PC-9 (cell line): ENCODE measurements around the gene PI4K2A. TPM values are rescaled to one million over a fixed set of nuclear protein-coding genes. Genes with fewer than 3 reads are reported as not detected.
"Not testable (repeated sequence)": the region's sequence is repeated elsewhere in the genome, so short reads cannot be mapped to it uniquely, and the experiment has no call there.

Experiments
- BruUV-seq: library from RNA; stranded (reverse); fragments of 400-500 nt; replicated peaks from 2 replicates; lab custom pipeline; 2021; lab: Mats Ljungman, UMichigan
- CTCF ChIA-PET: fragments of 300-600 bp; sonication (Branson Sonifier 250); formaldehyde crosslinking; loops from one replicate; lab custom pipeline; 2022; ENCODE audit warnings: antibody characterized with exemption; lab: Charles Lee
- POLR2A ChIA-PET: fragments of 300-600 bp; sonication (Branson Sonifier 250); formaldehyde crosslinking; loops from one replicate; lab custom pipeline; 2022; ENCODE audit warnings: antibody characterized with exemption; ENCODE audit not compliant: unreplicated experiment; lab: Charles Lee
- DNase-seq, 2 experiments: peaks; one replicate each; pipeline versions ENCODE4 v3.0.0 to v3.0.0-alpha.2; 2015 to 2022; ENCODE audit warnings: mixed read lengths in 1 of 2
- H2AFZ ChIP-seq: fragments of 200-600 bp; sonication (generic); 2 replicates; pipeline ENCODE4 v1.8.1; 2017; ENCODE audit warnings: antibody characterized with exemption
- H3F3A ChIP-seq: fragments of 200-600 bp; sonication (generic); 2 replicates; pipeline ENCODE4 v1.8.1; 2017; ENCODE audit warnings: antibody characterized with exemption, mild to moderate bottlenecking, low read depth; ENCODE audit not compliant: insufficient read depth
- H3K27ac ChIP-seq: fragments of 200-600 bp; sonication (generic); 2 replicates; pipeline ENCODE4 v1.6.1; 2016; ENCODE audit warnings: mixed run types
- H3K27me3 ChIP-seq: fragments of 200-600 bp; sonication (generic); 2 replicates; pipeline ENCODE4 v1.6.1; 2016; ENCODE audit warnings: low read depth, mixed run types; ENCODE audit not compliant: insufficient read depth
- H3K36me3 ChIP-seq: fragments of 200-600 bp; sonication (generic); 2 replicates; pipeline ENCODE4 v1.6.1; 2016; ENCODE audit warnings: low read depth, mixed run types
- H3K4me1 ChIP-seq: fragments of 200-600 bp; sonication (generic); replicated peaks from 2 replicates; pipeline ENCODE4 v1.6.1; 2016; ENCODE audit warnings: mixed run types; ENCODE audit not compliant: insufficient read depth
- H3K4me2 ChIP-seq: fragments of 200-600 bp; sonication (generic); 2 replicates; pipeline ENCODE4 v1.6.1; 2017; ENCODE audit warnings: mixed run types
- H3K4me3 ChIP-seq: fragments of 200-600 bp; sonication (generic); 2 replicates; pipeline ENCODE4 v1.6.1; 2016; ENCODE audit warnings: mixed run types
- H3K79me2 ChIP-seq: fragments of 200-600 bp; sonication (generic); 2 replicates; pipeline ENCODE4 v1.6.1; 2017; ENCODE audit warnings: low read depth, mixed run types
- H3K9me2 ChIP-seq: fragments of 200-600 bp; sonication (generic); 2 replicates; pipeline ENCODE4 v1.8.1; 2017; ENCODE audit warnings: mild to moderate bottlenecking; ENCODE audit not compliant: insufficient read depth
- H3K9me3 ChIP-seq: fragments of 200-600 bp; sonication (generic); 2 replicates; pipeline ENCODE4 v1.8.1; 2016; ENCODE audit warnings: low read depth; ENCODE audit not compliant: insufficient read depth
- H4K20me1 ChIP-seq: fragments of 200-600 bp; sonication (generic); 2 replicates; pipeline ENCODE4 v1.8.1; 2017; ENCODE audit not compliant: insufficient read depth
- EZH2 ChIP-seq: fragments of 200-600 bp; sonication (generic); IDR thresholded peaks from 2 replicates; pipeline ENCODE4 v1.8.0; 2017; ENCODE audit warnings: antibody characterized with exemption, low read depth
- intact Hi-C: fragments of 100-400 bp; cut with micrococcal nuclease; formaldehyde crosslinking; loops from one replicate; pipeline ENCODE4 v1.10.0; 2022; ENCODE audit not compliant: unreplicated experiment
- total RNA-seq: library from RNA; stranded (reverse); gene quantifications from 2 replicates; pipeline ENCODE4 v1.2.3, GENCODE V29; 2021
- TF ChIP-seq, protein P1 (sequence below): fragments of 200-600 bp; sonication (generic); conservative IDR thresholded peaks from 2 replicates; pipeline ENCODE4 v1.6.1; 2017; ENCODE audit warnings: mixed run types, antibody characterized with exemption, mild to moderate bottlenecking, moderate library complexity

Gene PI4K2A
- total RNA-seq, 1 experiment from 2014 or later, result 20.3 TPM

DNA sequence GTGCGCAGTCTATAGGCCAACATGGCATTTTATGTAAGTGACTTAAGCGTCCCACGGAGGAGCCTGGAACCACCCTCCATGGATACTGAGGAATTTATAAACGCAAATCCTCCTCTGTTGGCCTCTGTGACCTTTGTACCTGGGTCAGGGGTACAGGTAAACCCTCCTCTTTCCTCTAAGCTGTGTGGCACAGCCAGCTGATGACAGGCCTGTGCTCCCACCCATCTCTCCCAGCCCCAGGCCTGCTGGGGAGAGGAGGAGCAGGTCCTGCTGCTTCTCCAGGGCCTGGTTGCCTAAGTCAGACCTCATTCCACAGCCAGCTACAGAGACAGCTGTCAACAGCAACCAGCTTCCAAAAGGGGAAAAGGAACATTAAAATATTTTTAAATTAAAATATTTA, 41.6 kb downstream of the PI4K2A start:
- Histone ChIP-seq H3K79me2 (peaks cover 60% of the 10 kb centered on the region), H4K20me1 (no peaks in the 10 kb centered on the region), H3K27ac (no peak overlapping the region), H3F3A (peaks cover 26% of the 10 kb centered on the region), H3K27me3 (no peaks in the 10 kb centered on the region), H3K36me3 (no peaks in the 10 kb centered on the region), H3K9me2 (no peaks in the 10 kb centered on the region), H2AFZ (no peak overlapping the region), H3K4me1 (peaks cover 25% of the 10 kb centered on the region), H3K9me3 (no peaks in the 10 kb centered on the region), H3K4me3 (no peak overlapping the region), H3K4me2 (no peak overlapping the region)
- ChIA-PET CTCF (no interaction called here), POLR2A (interaction anchor here (0.8 kb wide), 1 partner anchor 29 kb away, joined by 5 read pairs; no protein-coding TSS in a partner anchor)
- DNase-seq, result no peak
- BruUV-seq, result no TSS peak
- intact Hi-C loops, result loop anchor here (10.0 kb wide), 1 partner anchor 203 kb away; no protein-coding TSS in a partner anchor
- TF ChIP-seq EZH2, result no peak
- TF ChIP-seq, protein P1, sequence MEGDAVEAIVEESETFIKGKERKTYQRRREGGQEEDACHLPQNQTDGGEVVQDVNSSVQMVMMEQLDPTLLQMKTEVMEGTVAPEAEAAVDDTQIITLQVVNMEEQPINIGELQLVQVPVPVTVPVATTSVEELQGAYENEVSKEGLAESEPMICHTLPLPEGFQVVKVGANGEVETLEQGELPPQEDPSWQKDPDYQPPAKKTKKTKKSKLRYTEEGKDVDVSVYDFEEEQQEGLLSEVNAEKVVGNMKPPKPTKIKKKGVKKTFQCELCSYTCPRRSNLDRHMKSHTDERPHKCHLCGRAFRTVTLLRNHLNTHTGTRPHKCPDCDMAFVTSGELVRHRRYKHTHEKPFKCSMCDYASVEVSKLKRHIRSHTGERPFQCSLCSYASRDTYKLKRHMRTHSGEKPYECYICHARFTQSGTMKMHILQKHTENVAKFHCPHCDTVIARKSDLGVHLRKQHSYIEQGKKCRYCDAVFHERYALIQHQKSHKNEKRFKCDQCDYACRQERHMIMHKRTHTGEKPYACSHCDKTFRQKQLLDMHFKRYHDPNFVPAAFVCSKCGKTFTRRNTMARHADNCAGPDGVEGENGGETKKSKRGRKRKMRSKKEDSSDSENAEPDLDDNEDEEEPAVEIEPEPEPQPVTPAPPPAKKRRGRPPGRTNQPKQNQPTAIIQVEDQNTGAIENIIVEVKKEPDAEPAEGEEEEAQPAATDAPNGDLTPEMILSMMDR, result no peak

DNA sequence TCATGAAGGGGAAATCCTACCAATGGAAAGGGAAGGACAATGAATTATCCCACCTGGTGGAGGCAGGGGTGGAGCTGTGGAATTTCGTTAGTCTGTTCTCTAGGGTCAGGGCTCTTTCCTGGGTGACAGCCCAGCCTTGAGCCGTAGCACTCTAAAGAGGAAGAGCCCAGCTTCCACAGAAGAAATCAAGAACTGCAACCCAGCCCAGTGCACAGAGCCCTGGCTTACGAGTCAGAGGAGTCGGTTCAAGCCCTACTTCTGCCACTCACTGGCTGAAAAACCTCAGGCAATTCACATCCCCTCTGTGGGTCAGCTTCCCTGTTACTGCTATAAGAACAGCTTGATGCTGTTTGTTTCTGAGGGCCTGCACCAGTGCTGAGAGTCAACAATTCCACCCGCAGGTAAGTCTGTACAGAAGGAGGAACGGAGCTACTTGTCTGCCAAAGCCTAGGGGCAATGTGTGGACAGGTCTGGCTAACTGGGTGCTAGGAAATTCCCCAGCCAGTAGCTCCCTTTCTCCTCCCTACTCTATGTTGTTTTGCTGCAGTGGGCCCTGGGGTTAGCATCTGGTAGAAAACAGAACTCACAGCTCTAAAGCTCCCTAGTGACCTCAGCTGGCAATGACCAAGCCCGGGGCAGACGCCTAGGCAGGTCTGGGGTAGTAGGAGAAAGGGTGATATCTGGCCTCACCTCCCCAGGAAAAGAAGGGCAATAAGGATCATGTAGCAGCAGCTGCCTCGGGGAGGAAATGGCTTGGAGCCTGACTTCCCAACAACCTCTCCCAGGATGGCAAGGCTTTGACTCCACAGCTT, 43.3 kb downstream of the PI4K2A start:
- no TSS peak for BruUV-seq
- Histone ChIP-seq H4K20me1 (no peaks in the 10 kb centered on the region), H3K9me3 (no peaks in the 10 kb centered on the region), H3F3A (peaks cover 36% of the 10 kb centered on the region), H3K4me1 (peaks cover 39% of the 10 kb centered on the region), H3K9me2 (no peaks in the 10 kb centered on the region), H3K4me2 (peak overlapping the region; percentile 84), H2AFZ (no peak overlapping the region), H3K4me3 (peak overlapping the region; percentile 39; the same call in 1 of the 2 replicates), H3K36me3 (no peaks in the 10 kb centered on the region), H3K79me2 (peaks cover 60% of the 10 kb centered on the region), H3K27ac (peak overlapping the region; percentile 63), H3K27me3 (no peaks in the 10 kb centered on the region)
- TF ChIP-seq EZH2, result no peak
- TF ChIP-seq, protein P1, result no peak
- CTCF ChIA-PET, result interaction anchor here (0.7 to 1.1 kb wide), 2 partner anchors 18 to 109 kb away, joined by 3 to 4 read pairs; no protein-coding TSS in a partner anchor
- POLR2A ChIA-PET, result interaction anchor here (0.5 to 0.8 kb wide), 3 partner anchors 31 to 60 kb away, joined by 3 to 7 read pairs (median 5); no protein-coding TSS in a partner anchor
- DNase-seq, result peak; percentile 43 to 56
- intact Hi-C loops, result loop anchor here (10.0 kb wide), 1 partner anchor 201 kb away; no protein-coding TSS in a partner anchor

GRCh38 chr10:97684368-97684713, 43.9 kb downstream of the PI4K2A start:
- H4K20me1 ChIP-seq, H3K27me3 ChIP-seq, BruUV-seq, H3K36me3 ChIP-seq, CTCF ChIA-PET, DNase-seq, H2AFZ ChIP-seq, H3K9me3 ChIP-seq, H3K9me2 ChIP-seq: not testable (repeated sequence)
- H3K79me2 ChIP-seq, result peaks cover 60% of the 10 kb centered on the region
- intact Hi-C loops, result loop anchor here (10.0 kb wide), 1 partner anchor 200 kb away; no protein-coding TSS in a partner anchor
- peaks cover 40% of the 10 kb centered on the region for H3F3A ChIP-seq
- POLR2A ChIA-PET, result interaction anchor here (0.5 to 0.7 kb wide), 2 partner anchors 35 to 59 kb away, joined by 3 to 5 read pairs; no protein-coding TSS in a partner anchor
- H3K4me2 ChIP-seq, result peak overlapping the region; percentile 84
- peaks cover 43% of the 10 kb centered on the region for H3K4me1 ChIP-seq
- H3K4me3 ChIP-seq, result peak overlapping the region; percentile 81; the same call in 1 of the 2 replicates
- H3K27ac ChIP-seq, result peak overlapping the region; percentile 63
